Measurements from ENCODE around the gene SRA1.
A peak's percentile ranks its signal among the peaks of the same experiment; 100 is the strongest.
"Not testable (repeated sequence)": the region's sequence is repeated elsewhere in the genome, so short reads cannot be mapped to it uniquely, and the experiment has no call there.

Gene SRA1

DNA sequence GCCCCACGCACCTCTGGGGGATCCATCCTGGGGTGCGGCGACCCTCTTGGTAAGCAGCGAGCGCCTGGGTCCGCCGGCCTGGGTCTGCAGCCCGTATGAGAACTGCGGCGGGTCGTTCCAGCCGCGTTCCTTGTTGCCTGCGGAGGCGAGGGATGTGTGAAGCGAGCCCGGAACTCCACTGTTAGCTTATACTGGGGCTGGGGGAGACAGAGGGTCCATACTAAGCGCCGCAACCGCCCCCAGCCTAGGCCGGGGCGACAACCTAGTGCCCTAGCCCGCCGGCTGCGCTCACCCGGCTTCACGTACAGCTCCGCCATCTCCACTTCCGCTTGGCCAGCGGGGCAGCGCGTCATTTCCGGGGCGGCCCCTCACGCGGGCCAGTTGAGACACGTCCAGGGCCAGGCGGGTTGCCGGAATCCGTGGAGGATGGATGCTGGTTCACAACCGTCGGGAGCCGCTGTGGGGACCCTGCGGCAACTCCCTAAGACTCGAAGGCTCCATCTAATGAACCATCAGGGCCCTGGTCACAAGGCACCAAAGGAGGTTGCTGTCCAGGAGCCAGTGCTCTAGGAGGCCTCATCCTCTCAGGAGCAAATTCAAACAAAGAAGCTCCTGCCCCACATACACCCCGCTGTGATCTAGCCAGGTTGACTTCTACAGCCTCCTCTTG is at the start of gene SRA1:
Gene SRA1 (minus strand): TSS at position 338 of the 670 bp plus-strand sequence. CDS start 21 bp downstream, at position 317.
- DNase-seq, result peak; percentile 67 to 75

GRCh38 chr5:140607031-140607430 is 49.8 kb upstream of the SRA1 start:
- DNase-seq, result no peak

GRCh38 chr5:140605879-140606278 is 48.6 kb upstream of the SRA1 start:
- no peak for DNase-seq

DNA sequence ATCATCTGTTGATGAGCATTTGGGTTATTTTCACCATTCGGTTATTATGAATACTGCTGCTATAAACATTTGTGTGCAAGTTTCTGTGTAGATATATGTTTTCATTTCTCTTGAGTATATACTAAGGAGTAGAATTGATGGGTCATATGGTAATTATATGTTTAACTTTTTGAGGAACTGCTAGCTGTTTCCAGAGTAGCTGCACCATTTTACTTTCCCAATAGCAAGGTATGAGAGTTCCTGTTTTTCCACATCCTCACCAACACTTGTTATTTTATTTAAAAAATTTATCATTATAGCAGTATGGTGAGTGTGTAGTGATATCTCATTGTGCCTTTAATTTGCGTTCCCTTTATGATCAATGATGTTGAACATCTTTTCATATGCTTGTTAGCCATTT is 46.5 kb upstream of the SRA1 start:
- DNase-seq, result no peak

GRCh38 chr5:140603446-140603698 is 46.1 kb upstream of the SRA1 start:
- not testable (repeated sequence) for DNase-seq

DNA sequence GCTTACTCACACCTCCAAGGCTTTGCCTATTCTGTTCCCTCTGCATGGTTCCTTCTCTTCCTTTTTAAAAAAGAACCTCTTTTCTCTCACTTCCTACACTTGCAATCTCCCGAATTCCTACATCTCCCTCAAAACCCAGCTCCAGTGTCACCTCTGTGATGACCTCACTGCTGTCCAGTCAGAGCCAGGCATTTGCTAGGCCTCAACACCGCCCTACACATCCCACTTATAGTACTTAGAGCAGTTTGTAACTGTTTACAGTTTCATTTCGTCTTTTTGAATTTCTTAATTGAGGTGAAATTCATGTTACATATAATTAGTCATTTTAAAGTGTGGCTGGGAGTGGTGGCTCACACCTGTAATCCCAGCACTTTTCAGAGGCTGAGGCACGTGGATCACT is 44.9 kb upstream of the SRA1 start:
- no peak for DNase-seq

DNA sequence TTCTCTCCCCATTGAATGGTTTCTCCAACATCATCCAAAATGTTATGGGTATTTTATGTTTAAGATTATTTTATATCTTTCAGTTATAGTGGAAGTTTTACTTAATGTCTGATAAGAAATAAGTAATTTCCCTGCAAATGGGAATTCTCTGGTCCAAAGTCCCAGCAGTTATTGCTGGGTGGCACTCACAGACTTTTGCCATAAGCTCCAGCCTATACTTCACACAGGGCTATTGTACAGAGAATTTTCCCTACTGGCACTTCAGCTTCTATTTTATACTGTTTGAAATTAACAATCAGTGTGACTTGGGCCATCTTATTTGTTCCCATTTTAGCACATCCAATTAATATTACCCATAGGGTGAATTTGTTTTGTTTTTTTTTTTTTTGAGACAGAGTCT is 42.8 kb upstream of the SRA1 start:
- DNase-seq, result no peak

- DNase-seq, result no peak
Measured at GRCh38 chr5:140598836-140599235, 41.6 kb upstream of the SRA1 start.

DNA sequence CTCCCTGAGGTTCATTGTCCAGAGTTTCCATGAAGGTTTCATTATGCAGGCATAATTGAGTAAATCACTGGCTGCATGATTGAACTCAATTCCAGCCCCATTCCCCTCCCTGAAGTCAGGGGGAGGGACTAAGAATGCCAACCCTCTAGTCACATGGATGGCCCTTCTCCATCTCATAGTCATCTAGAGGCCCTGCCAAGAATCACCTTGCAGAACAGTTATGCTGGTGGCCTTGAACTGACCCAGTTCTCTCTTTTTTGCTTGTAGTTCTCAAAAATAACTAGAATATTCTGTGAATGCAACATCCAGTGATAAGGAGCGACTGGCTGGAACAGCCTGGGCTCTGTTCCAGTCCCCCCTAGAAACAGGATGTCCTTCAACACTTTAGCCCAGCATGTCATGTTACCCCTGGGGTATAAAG is 39.1 kb upstream of the SRA1 start:
- DNase-seq, result no peak

DNA sequence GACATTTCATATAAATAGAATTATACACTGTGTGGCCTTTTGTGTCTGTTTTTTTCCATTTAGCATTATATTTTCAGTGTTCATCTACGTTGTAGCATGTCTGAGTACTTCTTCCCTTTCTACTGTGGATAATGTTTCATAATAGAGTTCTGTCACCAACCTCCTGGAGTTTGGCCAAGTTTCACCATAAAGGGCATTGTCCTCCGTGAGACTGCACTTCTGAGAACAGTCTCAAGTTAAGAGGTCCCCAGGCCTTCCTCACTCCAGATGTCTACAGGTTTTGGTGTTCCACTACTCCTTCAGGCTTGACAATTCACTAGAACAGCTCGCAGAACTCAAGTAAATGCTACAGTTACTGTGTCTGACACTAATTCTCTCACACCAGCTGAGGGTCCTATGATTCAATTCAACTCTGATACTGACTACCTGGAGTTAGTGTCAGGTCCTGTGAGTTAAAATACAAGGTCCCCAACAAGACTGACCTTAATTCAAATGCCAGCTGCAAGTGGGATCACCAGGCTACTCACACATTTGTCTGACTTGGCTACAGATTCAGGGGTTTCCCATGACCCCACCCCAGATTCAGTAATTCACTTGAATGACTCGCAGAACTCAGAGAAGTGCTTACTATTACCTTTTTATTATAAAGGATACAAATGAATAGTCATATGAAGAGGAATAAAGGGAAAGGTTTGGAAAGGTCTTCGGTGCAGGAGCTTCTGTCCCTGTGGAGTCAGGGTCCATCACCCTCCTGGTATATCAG is 38.4 kb upstream of the SRA1 start:
- no peak for DNase-seq

DNA sequence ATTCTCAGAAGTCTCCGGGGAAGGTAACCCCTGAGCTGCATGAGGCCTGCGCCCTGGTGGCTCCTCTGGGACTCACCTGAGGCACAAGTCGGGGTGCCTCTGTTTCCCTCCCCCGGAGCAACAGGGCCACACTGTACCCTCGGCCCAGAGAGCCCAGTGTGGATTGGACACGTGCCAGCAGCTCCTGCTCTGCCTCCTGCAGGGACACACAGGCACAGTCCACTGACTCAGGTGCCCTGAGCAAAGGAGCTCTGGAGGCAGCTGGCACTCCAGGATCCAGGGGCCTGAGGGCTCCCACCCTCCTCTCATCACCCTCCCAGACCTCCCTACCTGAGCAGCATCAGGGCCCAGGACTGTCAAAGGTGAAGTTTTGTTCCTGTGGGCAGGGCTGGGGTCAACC is 36.9 kb upstream of the SRA1 start:
- DNase-seq, result no peak

DNA sequence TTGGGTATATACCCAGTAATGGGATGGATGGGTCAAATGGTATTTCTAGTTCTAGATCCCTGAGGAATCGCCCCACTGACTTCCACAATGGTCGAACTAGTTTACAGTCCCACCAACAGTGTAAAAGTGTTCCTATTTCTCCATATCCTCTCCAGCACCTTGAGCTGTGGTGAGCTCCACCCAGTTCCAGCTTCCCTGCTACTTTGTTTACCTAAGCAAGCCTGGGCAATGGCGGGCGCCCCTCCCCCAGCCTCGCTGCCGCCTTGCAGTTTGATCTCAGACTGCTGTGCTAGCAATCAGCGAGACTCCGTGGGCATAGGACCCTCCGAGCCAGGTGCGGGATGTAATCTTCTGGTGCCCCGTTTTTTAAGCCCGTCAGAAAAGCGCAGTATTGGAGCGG is 35.8 kb upstream of the SRA1 start:
- DNase-seq, result not testable (repeated sequence)

DNA sequence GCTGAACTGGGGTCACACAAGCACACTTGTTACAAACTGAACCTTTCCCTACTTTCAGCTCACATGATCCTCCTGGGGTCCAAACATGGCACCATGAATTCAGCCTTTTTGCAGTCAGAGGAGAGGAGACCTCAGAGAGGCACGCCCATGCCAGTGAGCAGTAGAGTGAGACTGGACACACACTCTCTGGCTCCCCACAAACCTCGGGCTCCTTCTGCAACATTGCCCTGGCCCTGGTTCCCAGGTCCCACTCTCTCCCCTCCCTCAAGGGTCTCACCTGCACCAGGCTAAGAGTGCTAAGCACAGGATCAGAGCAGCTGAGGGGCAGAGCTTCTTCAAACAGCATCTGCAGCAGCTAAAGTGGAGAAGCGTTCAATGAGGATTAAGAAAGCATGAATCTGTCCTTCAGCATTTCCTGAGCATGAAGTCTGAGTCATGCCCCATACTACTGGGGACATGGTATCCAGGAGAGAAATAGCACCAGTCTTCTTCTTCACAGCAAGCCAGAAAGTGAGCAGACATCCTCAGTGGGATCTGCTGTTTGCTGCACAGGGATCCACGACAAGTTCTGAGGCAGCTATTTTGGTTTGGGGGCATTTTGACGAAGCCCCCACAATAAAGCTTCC is 34.6 kb upstream of the SRA1 start:
- DNase-seq, result no peak

GRCh38 chr5:140590861-140591260 is 33.6 kb upstream of the SRA1 start:
- DNase-seq, result no peak

DNA sequence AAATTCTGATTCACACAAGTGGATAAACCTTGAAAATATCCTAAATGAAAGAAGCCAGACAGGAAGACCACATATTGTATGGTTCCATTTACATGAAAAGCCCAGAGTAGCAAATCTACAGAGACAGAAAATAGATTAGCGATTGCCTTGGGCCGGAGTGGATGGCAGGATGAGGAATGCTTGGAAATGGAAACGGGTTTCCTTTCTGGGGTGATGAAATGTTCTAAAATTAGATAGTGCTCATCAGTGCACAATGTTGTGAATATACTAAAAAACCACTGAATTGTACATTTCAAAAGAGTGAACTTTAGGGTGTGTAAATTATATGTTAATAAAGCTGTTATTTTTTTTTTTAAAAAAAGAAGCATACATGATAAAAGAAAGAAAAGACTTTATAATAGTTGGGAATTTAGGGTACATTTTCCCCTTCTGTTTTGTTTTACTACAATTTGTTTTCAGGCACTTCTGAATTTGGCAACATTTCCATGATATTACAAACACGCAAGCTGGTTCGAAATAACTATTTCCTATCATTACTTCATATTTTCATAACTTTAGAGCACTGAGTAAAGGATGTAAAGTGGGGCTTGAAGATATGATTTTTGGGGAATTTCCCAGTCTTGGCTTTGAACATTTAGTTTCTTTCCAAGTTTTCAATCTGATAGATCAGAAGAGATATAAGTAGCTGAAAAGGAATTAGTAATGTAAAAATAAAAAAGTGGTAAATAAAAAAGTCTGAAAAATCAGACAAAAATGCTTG is 31.2 kb upstream of the SRA1 start:
- DNase-seq, result no peak

DNA sequence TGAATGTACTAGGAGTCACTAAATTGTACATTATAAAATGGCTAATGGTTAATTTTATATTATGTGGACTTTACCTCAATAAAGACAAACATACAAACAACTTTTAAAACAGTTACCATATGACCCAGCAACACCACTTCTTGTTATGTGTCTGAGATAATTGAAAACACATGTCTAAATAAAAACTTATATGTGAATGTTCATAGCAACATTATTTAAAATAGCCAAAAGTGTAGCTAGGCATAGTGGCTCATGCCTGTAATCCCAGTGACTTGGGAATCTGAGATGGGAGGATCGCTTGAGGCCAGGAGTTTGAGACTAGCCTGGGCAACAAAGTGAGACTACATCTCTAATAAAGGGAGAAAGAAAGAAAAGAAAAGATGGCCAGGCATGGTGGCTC is 30.2 kb upstream of the SRA1 start:
- DNase-seq, result no peak

DNA sequence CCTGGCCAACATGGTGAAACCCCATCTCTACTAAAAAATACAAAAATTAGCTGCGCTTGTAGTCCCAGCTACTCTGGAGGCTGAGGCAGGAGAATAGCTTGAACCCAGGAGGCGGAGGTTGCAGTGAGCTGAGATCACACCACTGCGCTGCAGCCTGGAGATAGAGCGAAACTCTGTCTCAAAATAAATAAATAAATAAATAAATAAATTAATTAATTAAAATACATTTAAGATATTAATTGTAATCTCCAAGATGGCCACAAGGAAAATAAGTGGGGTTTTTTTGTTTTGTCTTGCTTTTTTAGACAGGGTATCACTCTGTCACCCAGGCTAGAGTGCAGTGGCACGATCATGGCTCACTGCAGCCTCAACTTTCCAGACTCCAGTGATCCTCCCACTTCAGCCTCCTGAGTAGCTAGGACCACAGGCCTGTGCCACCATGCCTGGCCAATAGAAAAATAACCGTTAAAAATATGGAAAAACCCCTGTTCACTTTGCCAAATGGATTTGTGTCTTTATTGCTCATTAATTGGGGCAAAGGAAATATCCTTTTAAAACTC is 22.0 kb upstream of the SRA1 start:
- not testable (repeated sequence) for DNase-seq

DNA sequence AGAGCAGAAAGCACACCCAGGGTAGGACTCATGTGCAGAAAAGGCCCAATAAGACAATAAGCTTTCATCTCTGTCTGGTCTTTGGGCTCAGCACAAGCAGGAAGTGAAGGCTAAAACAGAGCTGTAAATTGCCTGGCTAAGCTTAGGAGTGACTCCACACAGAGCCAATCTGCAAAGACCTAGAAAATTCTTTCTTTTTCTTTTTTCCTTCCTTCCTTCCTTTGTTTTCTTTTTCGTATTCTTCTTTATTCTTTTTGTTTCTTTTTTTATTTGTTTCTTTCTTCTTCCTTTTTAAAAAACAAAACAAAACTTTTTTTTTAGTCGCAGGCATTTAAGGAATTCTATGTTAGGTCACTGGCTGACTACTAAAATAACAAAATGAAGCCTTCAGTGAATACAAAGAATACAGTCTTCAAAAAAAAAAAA is 19.5 kb upstream of the SRA1 start:
- DNase-seq, result no peak

GRCh38 chr5:140575309-140575708 is 18.0 kb upstream of the SRA1 start:
- no peak for DNase-seq

DNA sequence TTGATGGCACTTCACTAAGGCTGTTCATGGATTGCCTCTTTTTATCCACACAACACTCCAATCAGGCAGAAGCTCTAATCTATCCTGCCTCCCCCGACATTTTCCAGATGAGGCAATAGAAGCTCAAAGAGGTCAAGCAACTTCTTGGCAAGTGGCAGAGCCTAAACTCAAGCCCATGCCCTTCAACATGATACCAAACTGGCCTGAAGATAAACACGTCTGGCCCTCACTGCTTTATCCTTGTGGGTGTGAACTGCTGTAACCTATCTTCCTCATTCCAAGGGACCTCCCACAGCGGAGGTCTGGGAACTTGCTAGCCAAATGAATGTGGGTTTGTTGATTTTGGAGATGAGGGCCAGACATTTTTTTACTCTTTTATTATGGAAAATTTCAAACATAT is 16.9 kb upstream of the SRA1 start:
- no peak for DNase-seq

- DNase-seq, result no peak
Measured at GRCh38 chr5:140573683-140574082, 16.4 kb upstream of the SRA1 start.

GRCh38 chr5:140571105-140571504 is 13.8 kb upstream of the SRA1 start:
- DNase-seq, result no peak

- DNase-seq, result no peak
Measured at GRCh38 chr5:140570488-140570887, 13.2 kb upstream of the SRA1 start.
